HFF-Myc (cell line): ENCODE data around the gene ZNF652.

Experiments
- DNase-seq: peaks from one replicate; pipeline ENCODE4 v3.0.0-alpha.2; 2011; ENCODE audit warnings: low read depth; ENCODE audit errors: extremely low read depth
- H3K4me3 ChIP-seq: replicated peaks from 2 replicates; pipeline ENCODE4 v1.5.1; 2011; ENCODE audit warnings: low read depth, mild to moderate bottlenecking, control low read depth, low read length
- CTCF ChIP-seq: IDR thresholded peaks from 2 replicates; pipeline ENCODE4 v1.5.1; 2012; ENCODE audit warnings: mild to moderate bottlenecking, low read depth, low read length, control low read depth; ENCODE audit errors: missing control alignments

Gene ZNF652

GRCh38 chr17:49361129-49361901 is 735 bp downstream of the ZNF652 start:
- no peak for DNase-seq
- H3K4me3 ChIP-seq, result peak overlapping the region; percentile 84
- no peak for TF ChIP-seq CTCF

GRCh38 chr17:49360796-49361128 is 1.3 kb downstream of the ZNF652 start:
- H3K4me3 ChIP-seq, result peak overlapping the region; percentile 84
- TF ChIP-seq CTCF, result no peak
- no peak for DNase-seq

- no peak for DNase-seq
- no peak for TF ChIP-seq CTCF
- peak overlapping the region; percentile 84 for H3K4me3 ChIP-seq
These were observed 1.9 kb downstream of the ZNF652 start for GRCh38 chr17:49359990-49360795.

GRCh38 chr17:49358641-49359247 is 3.3 kb downstream of the ZNF652 start:
- DNase-seq, result no peak
- no peak for TF ChIP-seq CTCF
- H3K4me3 ChIP-seq, result no peak overlapping the region

- no peak overlapping the region for H3K4me3 ChIP-seq
- no peak for DNase-seq
- TF ChIP-seq CTCF, result no peak
These were observed 4.5 kb downstream of the ZNF652 start for GRCh38 chr17:49357516-49357915.

- DNase-seq, result no peak
- no peak for TF ChIP-seq CTCF
- no peak overlapping the region for H3K4me3 ChIP-seq
These were observed 5.7 kb downstream of the ZNF652 start for GRCh38 chr17:49356320-49356719.
